ENCODE data around the gene TBX1.

TBX1 gene

GRCh38 chr22:19750507-19751490 is 9.8 kb upstream of the TBX1 start:
- no peaks in the 10 kb centered on the region for H3K36me3 ChIP-seq (ENCODE audit: insufficient read depth, low read length)
- H3K9ac ChIP-seq (ENCODE audit: low read length), result no peak overlapping the region
- no peaks in the 10 kb centered on the region for H3K4me1 ChIP-seq (ENCODE audit: insufficient read depth, low read length)
- H3K27ac ChIP-seq (ENCODE audit: low read depth, low read length), result no peak overlapping the region
- no peak overlapping the region for H3K4me3 ChIP-seq (ENCODE audit: low read depth in 1 of 2, low read length in 2 of 2)
- peaks cover 11 to 39% of the 10 kb centered on the region in 2 donors for H3K27me3 ChIP-seq (ENCODE audit: control insufficient read depth in 1 of 2, insufficient read depth in 2 of 2, low read length in 2 of 2)
- no peaks in the 10 kb centered on the region for H3K9me3 ChIP-seq (ENCODE audit: low read length)

- H3K4me3 ChIP-seq (ENCODE audit: low read depth in 1 of 2, low read length in 2 of 2), result no peak overlapping the region
- H3K4me1 ChIP-seq (ENCODE audit: insufficient read depth, low read length), result no peaks in the 10 kb centered on the region
- H3K27ac ChIP-seq (ENCODE audit: low read depth, low read length), result no peak overlapping the region
- H3K9ac ChIP-seq (ENCODE audit: low read length), result no peak overlapping the region
- H3K27me3 ChIP-seq (ENCODE audit: control insufficient read depth in 1 of 2, insufficient read depth in 2 of 2, low read length in 2 of 2), result peaks cover 16 to 47% of the 10 kb centered on the region in 2 donors
- H3K9me3 ChIP-seq (ENCODE audit: low read length), result no peaks in the 10 kb centered on the region
- no peaks in the 10 kb centered on the region for H3K36me3 ChIP-seq (ENCODE audit: insufficient read depth, low read length)
Measured at GRCh38 chr22:19751497-19752245, 8.9 kb upstream of the TBX1 start.

- Histone ChIP-seq H3K4me3 (ENCODE audit: low read depth in 1 of 2, low read length in 2 of 2) (no peak overlapping the region), H3K36me3 (ENCODE audit: insufficient read depth, low read length) (no peaks in the 10 kb centered on the region), H3K27me3 (ENCODE audit: control insufficient read depth in 1 of 2, insufficient read depth in 2 of 2, low read length in 2 of 2) (peaks cover 16 to 62% of the 10 kb centered on the region in 2 donors), H3K9me3 (ENCODE audit: low read length) (no peaks in the 10 kb centered on the region), H3K27ac (ENCODE audit: low read depth, low read length) (no peak overlapping the region), H3K9ac (ENCODE audit: low read length) (no peak overlapping the region), H3K4me1 (ENCODE audit: insufficient read depth, low read length) (no peaks in the 10 kb centered on the region)
Measured at GRCh38 chr22:19753090-19753842, 7.3 kb upstream of the TBX1 start.

GRCh38 chr22:19753996-19754700 is 6.4 kb upstream of the TBX1 start:
- H3K36me3 ChIP-seq (ENCODE audit: insufficient read depth, low read length), result no peaks in the 10 kb centered on the region
- H3K4me1 ChIP-seq (ENCODE audit: insufficient read depth, low read length), result no peaks in the 10 kb centered on the region
- H3K27me3 ChIP-seq (ENCODE audit: control insufficient read depth in 1 of 2, insufficient read depth in 2 of 2, low read length in 2 of 2), result peaks cover 16 to 70% of the 10 kb centered on the region in 2 donors
- no peaks in the 10 kb centered on the region for H3K9me3 ChIP-seq (ENCODE audit: low read length)
- H3K27ac ChIP-seq (ENCODE audit: low read depth, low read length), result no peak overlapping the region
- no peak overlapping the region for H3K9ac ChIP-seq (ENCODE audit: low read length)
- H3K4me3 ChIP-seq (ENCODE audit: low read depth in 1 of 2, low read length in 2 of 2), result no peak overlapping the region

GRCh38 chr22:19754701-19755144 is 5.9 kb upstream of the TBX1 start:
- Histone ChIP-seq H3K9me3 (ENCODE audit: low read length) (no peaks in the 10 kb centered on the region), H3K9ac (ENCODE audit: low read length) (no peak overlapping the region), H3K27me3 (ENCODE audit: control insufficient read depth in 1 of 2, insufficient read depth in 2 of 2, low read length in 2 of 2) (peaks cover 20 to 76% of the 10 kb centered on the region in 2 donors), H3K4me1 (ENCODE audit: insufficient read depth, low read length) (no peaks in the 10 kb centered on the region), H3K36me3 (ENCODE audit: insufficient read depth, low read length) (no peaks in the 10 kb centered on the region), H3K4me3 (ENCODE audit: low read depth in 1 of 2, low read length in 2 of 2) (no peak overlapping the region), H3K27ac (ENCODE audit: low read depth, low read length) (no peak overlapping the region)

- H3K9ac ChIP-seq (ENCODE audit: low read length), result no peak overlapping the region
- H3K9me3 ChIP-seq (ENCODE audit: low read length), result no peaks in the 10 kb centered on the region
- no peak overlapping the region for H3K4me3 ChIP-seq (ENCODE audit: low read depth in 1 of 2, low read length in 2 of 2)
- no peak overlapping the region for H3K27ac ChIP-seq (ENCODE audit: low read depth, low read length)
- no peaks in the 10 kb centered on the region for H3K4me1 ChIP-seq (ENCODE audit: insufficient read depth, low read length)
- H3K27me3 ChIP-seq (ENCODE audit: control insufficient read depth in 1 of 2, insufficient read depth in 2 of 2, low read length in 2 of 2), result peaks cover 25 to 81% of the 10 kb centered on the region in 2 donors
- H3K36me3 ChIP-seq (ENCODE audit: insufficient read depth, low read length), result no peaks in the 10 kb centered on the region
Measured at GRCh38 chr22:19755145-19755710, 5.3 kb upstream of the TBX1 start.

- Histone ChIP-seq H3K9me3 (ENCODE audit: low read length) (no peaks in the 10 kb centered on the region), H3K27ac (ENCODE audit: low read depth, low read length) (no peak overlapping the region), H3K4me3 (ENCODE audit: low read depth in 1 of 2, low read length in 2 of 2) (no peak overlapping the region), H3K27me3 (ENCODE audit: control insufficient read depth in 1 of 2, insufficient read depth in 2 of 2, low read length in 2 of 2) (peaks cover 25 to 80% of the 10 kb centered on the region in 2 donors), H3K4me1 (ENCODE audit: insufficient read depth, low read length) (no peaks in the 10 kb centered on the region), H3K36me3 (ENCODE audit: insufficient read depth, low read length) (no peaks in the 10 kb centered on the region), H3K9ac (ENCODE audit: low read length) (no peak overlapping the region)
Measured at GRCh38 chr22:19755722-19756287, 4.8 kb upstream of the TBX1 start.

- H3K4me1 ChIP-seq (ENCODE audit: insufficient read depth, low read length), result no peaks in the 10 kb centered on the region
Measured at GRCh38 chr22:19756288-19757128, 4.1 kb upstream of the TBX1 start.

GRCh38 chr22:19757140-19757984 is 3.2 kb upstream of the TBX1 start:
- Histone ChIP-seq H3K4me1 (ENCODE audit: insufficient read depth, low read length) (no peaks in the 10 kb centered on the region), H3K9ac (ENCODE audit: low read length) (no peak overlapping the region), H3K27ac (ENCODE audit: low read depth, low read length) (no peak overlapping the region), H3K27me3 (ENCODE audit: control insufficient read depth in 1 of 2, insufficient read depth in 2 of 2, low read length in 2 of 2) (peaks cover 30 to 76% of the 10 kb centered on the region in 2 donors), H3K4me3 (ENCODE audit: low read depth in 1 of 2, low read length in 2 of 2) (no peak overlapping the region), H3K9me3 (ENCODE audit: low read length) (no peaks in the 10 kb centered on the region), H3K36me3 (ENCODE audit: insufficient read depth, low read length) (no peaks in the 10 kb centered on the region)

More at GRCh38 chr22:19756288-19757128, 4.1 kb upstream of the TBX1 start:
- Histone ChIP-seq H3K9ac (ENCODE audit: low read length) (no peak overlapping the region), H3K4me3 (ENCODE audit: low read depth in 1 of 2, low read length in 2 of 2) (no peak overlapping the region), H3K36me3 (ENCODE audit: insufficient read depth, low read length) (no peaks in the 10 kb centered on the region), H3K27me3 (ENCODE audit: control insufficient read depth in 1 of 2, insufficient read depth in 2 of 2, low read length in 2 of 2) (peaks cover 25 to 74% of the 10 kb centered on the region in 2 donors), H3K27ac (ENCODE audit: low read depth, low read length) (no peak overlapping the region), H3K9me3 (ENCODE audit: low read length) (no peaks in the 10 kb centered on the region)

Measured in muscle layer of colon (tissue), 2 donors.